ENCODE measurements around the gene ORAI2. TPM values are rescaled to one million over a fixed set of nuclear protein-coding genes. Genes with fewer than 3 reads are reported as not detected.

ORAI2 gene
- total and polyA plus RNA-seq, 2 donors (not counting 1 experiment from before 2014, with no cell fraction given) = 20.3 to 26.6 TPM

- H3K4me3 ChIP-seq (replicated peaks in 1 of 4; ENCODE audit: control extremely low read depth in 1 of 4, insufficient read depth in 1 of 4, low read depth in 3 of 4, low read length in 4 of 4) = no peak overlapping the region
- DNase-seq (ENCODE audit: low read depth in 2 of 2) = no peak
- H2AFZ ChIP-seq (ENCODE audit: low read length) = no peak overlapping the region
- TF ChIP-seq EZH2 (IDR thresholded peaks at IDR 0.05; ENCODE audit: low read length, missing control alignments) (no peak), CTCF (conservative IDR thresholded peaks at IDR 0.05 in 1 of 2, IDR thresholded peaks at IDR 0.05 in 1 of 2; ENCODE audit: low read depth in 1 of 2, low read length in 2 of 2) (no peak)
- H3K9me3 ChIP-seq (ENCODE audit: control insufficient read depth, insufficient read depth, low read depth, low read length) = no peaks in the 10 kb centered on the region
- peaks cover 6% of the 10 kb centered on the region for H3K36me3 ChIP-seq (ENCODE audit: control insufficient read depth, insufficient read depth, low read length)
- H3K4me2 ChIP-seq (ENCODE audit: extremely low read depth, insufficient read depth, low read length) = no peak overlapping the region
- H3K27ac ChIP-seq (ENCODE audit: insufficient read depth, low read length) = no peak overlapping the region
- H3K9ac ChIP-seq (ENCODE audit: insufficient read depth, low read length) = no peak overlapping the region
- H3K79me2 ChIP-seq (ENCODE audit: control insufficient read depth, insufficient read depth, low read length) = no peaks in the 10 kb centered on the region
- no peaks in the 10 kb centered on the region for H3K27me3 ChIP-seq (ENCODE audit: control insufficient read depth, insufficient read depth, low read length)
- no peaks in the 10 kb centered on the region for H4K20me1 ChIP-seq (ENCODE audit: control insufficient read depth, extremely low read depth, insufficient read depth, low read length)
- no peaks in the 10 kb centered on the region for H3K4me1 ChIP-seq (ENCODE audit: control insufficient read depth, extremely low read depth, insufficient read depth, low read length)
Measured at GRCh38 chr7:102455596-102455995, 22.2 kb downstream of the ORAI2 start.

- Histone ChIP-seq H3K4me2 (ENCODE audit: extremely low read depth, insufficient read depth, low read length) (no peak overlapping the region), H3K27me3 (ENCODE audit: control insufficient read depth, insufficient read depth, low read length) (no peaks in the 10 kb centered on the region), H3K79me2 (ENCODE audit: control insufficient read depth, insufficient read depth, low read length) (no peaks in the 10 kb centered on the region), H3K4me3 (replicated peaks in 1 of 4; ENCODE audit: control extremely low read depth in 1 of 4, insufficient read depth in 1 of 4, low read depth in 3 of 4, low read length in 4 of 4) (no peak overlapping the region), H4K20me1 (ENCODE audit: control insufficient read depth, extremely low read depth, insufficient read depth, low read length) (no peaks in the 10 kb centered on the region), H3K36me3 (ENCODE audit: control insufficient read depth, insufficient read depth, low read length) (peaks cover 6% of the 10 kb centered on the region), H3K4me1 (ENCODE audit: control insufficient read depth, extremely low read depth, insufficient read depth, low read length) (no peaks in the 10 kb centered on the region), H3K27ac (ENCODE audit: insufficient read depth, low read length) (no peak overlapping the region), H2AFZ (ENCODE audit: low read length) (no peak overlapping the region), H3K9ac (ENCODE audit: insufficient read depth, low read length) (no peak overlapping the region), H3K9me3 (ENCODE audit: control insufficient read depth, insufficient read depth, low read depth, low read length) (no peaks in the 10 kb centered on the region)
- peak; percentile 29 to 75 for DNase-seq (ENCODE audit: low read depth in 2 of 2)
- TF ChIP-seq CTCF (conservative IDR thresholded peaks at IDR 0.05 in 1 of 2, IDR thresholded peaks at IDR 0.05 in 1 of 2; ENCODE audit: low read depth in 1 of 2, low read length in 2 of 2) = no peak
- no peak for TF ChIP-seq EZH2 (IDR thresholded peaks at IDR 0.05; ENCODE audit: low read length, missing control alignments)
Measured at GRCh38 chr7:102456327-102456726, 23.0 kb downstream of the ORAI2 start.

GRCh38 chr7:102457352-102457924 lies 24.1 kb downstream of the ORAI2 start:
- DNase-seq (ENCODE audit: low read depth in 2 of 2) = no peak
- no peaks in the 10 kb centered on the region for H4K20me1 ChIP-seq (ENCODE audit: control insufficient read depth, extremely low read depth, insufficient read depth, low read length)
- no peak overlapping the region for H2AFZ ChIP-seq (ENCODE audit: low read length)
- no peaks in the 10 kb centered on the region for H3K9me3 ChIP-seq (ENCODE audit: control insufficient read depth, insufficient read depth, low read depth, low read length)
- no peak overlapping the region for H3K27ac ChIP-seq (ENCODE audit: insufficient read depth, low read length)
- no peak for TF ChIP-seq CTCF (conservative IDR thresholded peaks at IDR 0.05 in 1 of 2, IDR thresholded peaks at IDR 0.05 in 1 of 2; ENCODE audit: low read depth in 1 of 2, low read length in 2 of 2)
- TF ChIP-seq EZH2 (IDR thresholded peaks at IDR 0.05; ENCODE audit: low read length, missing control alignments) = no peak
- H3K79me2 ChIP-seq (ENCODE audit: control insufficient read depth, insufficient read depth, low read length) = no peaks in the 10 kb centered on the region
- no peaks in the 10 kb centered on the region for H3K27me3 ChIP-seq (ENCODE audit: control insufficient read depth, insufficient read depth, low read length)
- H3K9ac ChIP-seq (ENCODE audit: insufficient read depth, low read length) = no peak overlapping the region
- no peaks in the 10 kb centered on the region for H3K4me1 ChIP-seq (ENCODE audit: control insufficient read depth, extremely low read depth, insufficient read depth, low read length)
- no peak overlapping the region for H3K4me2 ChIP-seq (ENCODE audit: extremely low read depth, insufficient read depth, low read length)
- peaks cover 6% of the 10 kb centered on the region for H3K36me3 ChIP-seq (ENCODE audit: control insufficient read depth, insufficient read depth, low read length)
- no peak overlapping the region for H3K4me3 ChIP-seq (replicated peaks in 1 of 4; ENCODE audit: control extremely low read depth in 1 of 4, insufficient read depth in 1 of 4, low read depth in 3 of 4, low read length in 4 of 4)
